Esophagus (tissue), 2 donors: ENCODE data around the gene LAIR1. TPM values are rescaled to one million over a fixed set of nuclear protein-coding genes. Genes with fewer than 3 reads are reported as not detected.

ENCODE experiments used
- H3K27ac ChIP-seq, 2 donors: one replicate each; pipeline ENCODE4 v1.5.1; 2013; ENCODE audit warnings: low read depth in 2 of 2, mild to moderate bottlenecking in 2 of 2, inconsistent platforms in 1 of 2, low read length in 1 of 2, moderate library complexity in 1 of 2
- H3K27me3 ChIP-seq, 2 donors: one replicate each; pipeline ENCODE4 v1.6.1; 2013; ENCODE audit warnings: low read length in 2 of 2, control low read depth in 1 of 2, mild to moderate bottlenecking in 1 of 2; ENCODE audit not compliant: insufficient read depth in 2 of 2, control insufficient read depth in 1 of 2
- H3K36me3 ChIP-seq, 2 donors: one replicate each; pipeline ENCODE4 v1.6.1; 2013; ENCODE audit warnings: low read length in 1 of 2; ENCODE audit not compliant: control insufficient read depth in 2 of 2, insufficient read depth in 2 of 2
- H3K4me1 ChIP-seq, 2 donors: one replicate each; pipeline ENCODE4 v1.6.1; 2013; ENCODE audit warnings: low read length in 1 of 2; ENCODE audit not compliant: control insufficient read depth in 2 of 2, insufficient read depth in 2 of 2
- H3K4me3 ChIP-seq, 2 donors: one replicate each; pipeline ENCODE4 v1.5.1; 2013; ENCODE audit warnings: low read length in 2 of 2, mild to moderate bottlenecking in 2 of 2, low read depth in 1 of 2, moderate library complexity in 1 of 2
- H3K9me3 ChIP-seq, 2 donors: one replicate each; pipeline ENCODE4 v1.6.1; 2013; ENCODE audit warnings: mild to moderate bottlenecking in 2 of 2, low read depth in 1 of 2, low read length in 1 of 2, moderate library complexity in 1 of 2; ENCODE audit not compliant: control insufficient read depth in 2 of 2, insufficient read depth in 1 of 2
- WGBS, 2 donors: extraction: QIAGEN DNeasy Blood & Tissue Kit; methylation state at CpG; one replicate each; pipeline ENCODE4 v1.1.7; 2013; 5-methylcytosine and 5-hydroxymethylcytosine counted together
- polyA plus RNA-seq, 2 donors: library from polyadenylated mRNA; stranded (reverse); fragments of 200-250 nt; gene quantifications; one replicate each; pipeline ENCODE4 v1.2.3, GENCODE V29; 2013
- donor health status: healthy with polysubstance abuse.
- donor health status: Bipolar disorder and iron deficiency.

Gene LAIR1
- polyA plus RNA-seq, 2 donors: 1.9 to 2.0 TPM

DNA sequence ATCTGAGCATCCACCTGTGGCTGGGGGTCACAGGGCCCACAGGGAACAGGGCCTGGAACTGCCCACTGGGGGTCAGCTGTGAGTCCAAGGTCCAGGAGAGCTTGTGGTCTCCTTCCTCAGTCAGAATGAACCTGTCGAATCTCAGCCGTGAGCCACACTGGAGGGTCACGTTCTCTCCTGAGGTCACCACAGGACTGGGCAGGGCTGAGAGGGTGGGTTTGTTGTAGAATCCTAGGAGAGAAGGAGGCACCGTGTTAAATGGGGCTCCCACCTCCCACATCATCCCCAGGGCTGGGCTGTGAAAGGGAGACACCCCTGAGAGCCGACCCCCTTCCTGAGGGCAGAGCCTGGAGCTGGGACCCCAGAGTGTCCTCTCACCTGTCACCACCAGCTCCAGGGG lies 53.2 kb downstream of the LAIR1 start:
- Histone ChIP-seq H3K36me3 (no peaks in the 10 kb centered on the region), H3K9me3 (no peaks in the 10 kb centered on the region), H3K4me3 (no peak overlapping the region), H3K27ac (no peak overlapping the region), H3K27me3 (no peaks in the 10 kb centered on the region), H3K4me1 (no peaks in the 10 kb centered on the region)
- 61 to 67% methylated on average over 5 of the region's 5 CpGs for WGBS, 2 donors

DNA sequence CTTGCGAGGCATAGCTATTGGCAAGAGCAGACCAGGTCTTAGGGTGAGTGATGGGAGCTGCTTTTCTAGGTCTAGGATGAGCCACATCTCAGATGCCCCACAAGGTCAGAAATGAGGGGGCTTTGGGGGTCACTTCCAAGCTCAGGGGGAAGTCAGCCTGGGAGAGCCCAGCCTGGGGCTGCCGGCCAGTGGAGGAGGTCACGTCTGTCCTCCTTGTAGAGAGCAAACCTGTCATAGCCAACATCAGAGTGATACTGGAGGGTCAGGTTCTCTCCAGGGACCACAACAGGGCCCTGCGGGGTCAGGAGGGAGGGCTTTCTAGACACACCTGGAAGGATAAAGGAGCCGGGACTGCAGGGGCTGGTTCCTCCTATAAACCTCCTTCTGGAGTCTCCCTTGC lies 54.2 kb downstream of the LAIR1 start:
- 63 to 65% methylated on average over 5 of the region's 5 CpGs for WGBS, 2 donors
- Histone ChIP-seq H3K27me3 (peaks cover 0 to 2% of the 10 kb centered on the region in 2 donors), H3K9me3 (no peaks in the 10 kb centered on the region), H3K4me1 (no peaks in the 10 kb centered on the region), H3K4me3 (no peak overlapping the region), H3K27ac (no peak overlapping the region), H3K36me3 (no peaks in the 10 kb centered on the region)

DNA sequence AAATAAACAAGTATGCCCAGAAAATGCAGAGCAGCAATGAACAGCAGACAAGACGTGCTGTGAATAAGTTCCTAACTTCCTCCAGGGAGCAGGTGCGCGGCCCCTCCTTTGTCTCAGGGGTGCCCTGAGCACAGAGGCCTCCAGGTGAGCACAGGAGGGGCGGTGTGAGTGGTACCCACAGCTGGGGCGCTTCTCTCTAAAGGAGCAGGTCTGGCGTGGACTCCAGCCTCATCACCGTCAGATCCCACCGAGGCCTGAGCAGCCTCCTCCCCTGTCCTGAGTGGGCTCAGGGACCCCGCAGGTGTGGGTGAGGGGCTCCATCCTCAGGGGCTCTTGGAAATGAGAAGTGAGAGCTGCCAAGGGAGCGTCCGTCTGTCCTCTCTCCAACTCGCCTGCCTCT lies 54.9 kb downstream of the LAIR1 start:
- no peaks in the 10 kb centered on the region for H3K4me1 ChIP-seq
- H3K27ac ChIP-seq: no peak overlapping the region
- 72 to 74% methylated on average over 12 of the region's 12 CpGs for WGBS, 2 donors
- H3K36me3 ChIP-seq: no peaks in the 10 kb centered on the region
- no peak overlapping the region for H3K4me3 ChIP-seq
- H3K27me3 ChIP-seq: peaks cover 0 to 2% of the 10 kb centered on the region in 2 donors
- H3K9me3 ChIP-seq: no peaks in the 10 kb centered on the region

DNA sequence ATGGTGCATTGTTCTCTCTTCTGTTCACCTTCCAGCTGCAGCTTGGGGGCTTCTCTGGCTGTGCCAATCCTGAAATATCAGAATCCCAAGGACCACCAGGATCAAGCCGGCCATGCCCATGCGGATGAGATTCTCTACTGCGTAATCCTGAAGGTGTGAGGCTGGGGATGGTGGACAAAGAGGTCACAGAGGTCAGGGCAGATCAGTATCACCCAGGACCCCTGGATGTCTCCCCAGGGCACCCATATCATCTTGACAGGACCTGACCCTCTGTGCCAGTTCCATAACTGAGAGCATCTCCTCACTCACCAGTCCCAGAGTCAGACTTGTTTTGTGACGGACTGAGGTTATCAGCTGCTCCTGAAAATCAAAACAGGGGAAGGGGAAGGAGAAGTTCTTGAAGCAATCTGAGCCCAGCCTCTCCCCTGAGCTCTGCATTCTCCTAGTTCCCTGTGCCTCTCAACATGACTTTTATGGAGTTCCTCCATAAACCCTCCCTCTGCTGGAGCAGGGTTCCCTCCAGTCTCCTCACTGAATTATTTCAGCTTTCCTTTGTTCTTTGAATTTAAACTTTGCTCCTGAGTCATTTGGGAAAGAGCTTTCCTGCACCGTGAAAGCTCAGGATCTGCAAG lies 57.2 kb downstream of the LAIR1 start:
- Histone ChIP-seq H3K36me3 (no peaks in the 10 kb centered on the region), H3K27me3 (peaks cover 0 to 2% of the 10 kb centered on the region in 2 donors), H3K4me3 (no peak overlapping the region), H3K9me3 (no peaks in the 10 kb centered on the region), H3K4me1 (no peaks in the 10 kb centered on the region), H3K27ac (no peak overlapping the region)
- 86 to 87% methylated on average over 5 of the region's 5 CpGs for WGBS, 2 donors

DNA sequence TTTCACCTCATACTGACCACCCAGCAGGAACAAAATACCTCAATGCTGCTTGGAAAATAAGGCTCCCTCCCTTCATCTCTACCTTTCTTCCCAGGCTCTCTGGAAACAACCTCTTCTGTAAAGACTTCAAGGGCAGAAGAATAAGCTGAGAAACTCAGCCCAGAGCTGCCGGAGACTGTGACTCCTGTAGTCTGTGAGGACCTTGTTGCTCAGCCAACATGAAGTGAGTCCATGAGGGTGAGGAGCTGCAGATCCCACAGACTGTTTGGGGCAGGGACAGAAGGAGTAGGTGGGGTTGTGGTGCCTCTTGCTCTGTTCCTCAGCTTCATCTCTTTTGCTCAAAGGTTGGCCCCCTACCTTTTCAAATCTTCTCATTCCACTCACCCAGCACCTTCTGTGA lies 59.6 kb downstream of the LAIR1 start:
- Histone ChIP-seq H3K27ac (no peak overlapping the region), H3K36me3 (no peaks in the 10 kb centered on the region), H3K27me3 (peaks cover 0 to 2% of the 10 kb centered on the region in 2 donors), H3K4me1 (no peaks in the 10 kb centered on the region), H3K9me3 (no peaks in the 10 kb centered on the region), H3K4me3 (no peak overlapping the region)
- 79 to 85% methylated on average over 1 of the region's 1 CpG for WGBS, 2 donors

DNA sequence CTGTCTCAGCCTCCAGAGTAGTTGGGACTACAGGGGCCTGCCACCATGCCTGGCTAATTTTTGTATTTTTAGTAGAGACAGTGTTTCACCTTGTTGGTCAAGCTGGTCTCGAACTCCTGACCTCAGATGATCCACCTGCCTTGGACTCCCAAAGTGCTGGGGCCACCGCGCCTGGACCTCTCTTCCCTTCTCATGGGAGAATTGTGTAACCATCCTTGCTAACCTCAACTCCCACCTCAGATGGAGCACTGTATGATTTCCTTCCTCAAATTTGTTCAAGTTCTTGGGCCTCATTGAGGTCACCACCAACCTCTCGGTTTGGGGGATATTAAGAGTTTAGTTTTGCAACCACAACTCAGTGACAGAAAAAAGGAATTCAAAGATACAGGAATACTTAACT lies 62.5 kb downstream of the LAIR1 start:
- no peaks in the 10 kb centered on the region for H3K36me3 ChIP-seq
- H3K4me1 ChIP-seq: no peaks in the 10 kb centered on the region
- 62 to 75% methylated on average over 4 of the region's 4 CpGs for WGBS, 2 donors
- no peak overlapping the region for H3K27ac ChIP-seq
- peaks cover 0 to 2% of the 10 kb centered on the region in 2 donors for H3K27me3 ChIP-seq
- no peaks in the 10 kb centered on the region for H3K9me3 ChIP-seq
- no peak overlapping the region for H3K4me3 ChIP-seq

Other genes starting within 250 kb of the LAIR1 start
- 10 to 100 TPM; 11.8 to 13.2 TPM for gene TFPT, start 249.3 kb downstream of the LAIR1 start, polyA plus RNA-seq
- gene PRPF31, start 249.2 kb downstream of the LAIR1 start, polyA plus RNA-seq: 10 to 100 TPM; 38.9 to 44.3 TPM
- gene CNOT3, start 227.2 kb downstream of the LAIR1 start, polyA plus RNA-seq: 10 to 100 TPM; 21.3 to 23.0 TPM
- gene LENG1, start 205.2 kb downstream of the LAIR1 start, polyA plus RNA-seq: 1 to 10 TPM; 4.9 to 7.0 TPM
- gene TMC4, start 191.8 kb downstream of the LAIR1 start, polyA plus RNA-seq: 10 to 100 TPM in 1 of 2 donors, 1 to 10 TPM in 1; 2.9 to 11.0 TPM
- 10 to 100 TPM; 21.4 to 22.0 TPM for gene MBOAT7, start 175.4 kb downstream of the LAIR1 start, polyA plus RNA-seq
- gene TSEN34, start 173.6 kb downstream of the LAIR1 start, polyA plus RNA-seq: 10 to 100 TPM; 17.9 to 55.0 TPM
- 1,000 to 10,000 TPM; 2,177 to 3,000 TPM for gene RPS9, start 164.1 kb downstream of the LAIR1 start, polyA plus RNA-seq
- under 1 TPM; 0.63 to 0.75 TPM for gene LILRB3, start 141.9 kb downstream of the LAIR1 start, polyA plus RNA-seq
- gene LILRA6, start 122.1 kb downstream of the LAIR1 start, polyA plus RNA-seq: under 1 TPM; 0.08 to 0.26 TPM
- under 1 TPM; 0.63 to 0.92 TPM for gene LILRB5, start 107.7 kb downstream of the LAIR1 start, polyA plus RNA-seq
- under 1 TPM; 0.39 to 0.67 TPM for gene LILRB2, start 83.8 kb downstream of the LAIR1 start, polyA plus RNA-seq
- under 1 TPM; 0.12 to 0.34 TPM for gene LILRA5, start 51.8 kb downstream of the LAIR1 start, polyA plus RNA-seq
- gene LILRA4, start 25.8 kb downstream of the LAIR1 start, polyA plus RNA-seq: under 1 TPM in 1 of 2 donors, not detected in 1; 0.06 TPM
- 1 to 10 TPM in 1 of 2 donors, under 1 TPM in 1; 0.82 to 3.7 TPM for gene TTYH1, start 50.5 kb upstream of the LAIR1 start, polyA plus RNA-seq
- gene LENG8, start 84.3 kb upstream of the LAIR1 start, polyA plus RNA-seq: 100 to 1,000 TPM in 1 of 2 donors, 10 to 100 TPM in 1; 55.3 to 137 TPM
- gene LENG9, start 98.8 kb upstream of the LAIR1 start, polyA plus RNA-seq: 1 to 10 TPM; 4.4 to 5.8 TPM
- 10 to 100 TPM in 1 of 2 donors, 1 to 10 TPM in 1; 7.0 to 13.1 TPM for gene CDC42EP5, start 108.4 kb upstream of the LAIR1 start, polyA plus RNA-seq
- gene LAIR2, start 137.9 kb upstream of the LAIR1 start, polyA plus RNA-seq: under 1 TPM in 1 of 2 donors, not detected in 1; 0.08 TPM
- gene LILRA2, start 208.9 kb upstream of the LAIR1 start, polyA plus RNA-seq: under 1 TPM; 0.53 to 0.55 TPM
- gene LILRA1, start 228.7 kb upstream of the LAIR1 start, polyA plus RNA-seq: under 1 TPM; 0.08 to 0.21 TPM